Measurements from ENCODE around the gene MAD1L1.

MAD1L1 gene

DNA sequence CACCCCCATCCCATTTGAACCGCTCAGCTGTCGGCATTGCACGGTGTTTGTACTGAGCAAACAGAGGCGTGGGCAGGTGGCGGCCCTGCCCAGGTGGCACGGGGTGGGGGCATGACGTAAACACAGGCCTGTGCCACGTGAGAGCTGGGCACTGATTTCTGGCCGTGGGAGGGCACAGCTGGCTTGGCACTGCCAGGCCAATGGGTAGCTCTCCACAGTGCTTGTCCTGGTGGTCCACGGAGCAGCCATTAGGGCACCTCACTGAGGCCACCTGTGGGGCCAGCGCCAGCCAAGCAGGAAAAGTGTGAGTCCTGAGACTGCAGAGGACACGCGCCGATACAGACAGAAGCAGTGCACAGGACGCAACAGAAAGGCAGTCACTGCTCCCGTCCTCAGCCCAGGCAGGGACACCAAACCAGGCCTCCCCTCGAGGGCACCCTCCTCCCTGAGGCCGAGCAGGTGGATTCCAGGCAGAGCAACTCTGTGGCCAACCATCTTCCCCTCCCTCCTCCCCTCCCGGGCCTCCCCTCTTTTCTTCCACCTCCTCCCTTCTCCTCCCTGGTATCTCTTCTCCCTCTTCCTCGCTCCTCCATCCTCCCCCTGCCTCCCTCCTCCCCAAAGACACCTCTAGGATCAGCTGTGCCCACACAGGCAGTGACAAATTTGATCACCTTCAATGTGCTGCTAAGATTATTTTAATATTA lies 303.9 kb downstream of the MAD1L1 start:
- Histone ChIP-seq H3K27ac (ENCODE audit: low read depth, low read length) (no peak overlapping the region), H3K27me3 (ENCODE audit: control insufficient read depth, insufficient read depth, low read length) (no peaks in the 10 kb centered on the region), H3K9ac (ENCODE audit: low read length) (no peak overlapping the region), H3K36me3 (ENCODE audit: control insufficient read depth, insufficient read depth, low read length) (no peaks in the 10 kb centered on the region), H3K4me3 (ENCODE audit: low read length) (peak overlapping the region; percentile 34), H3K4me1 (ENCODE audit: control insufficient read depth, insufficient read depth, low read length) (no peaks in the 10 kb centered on the region)

DNA sequence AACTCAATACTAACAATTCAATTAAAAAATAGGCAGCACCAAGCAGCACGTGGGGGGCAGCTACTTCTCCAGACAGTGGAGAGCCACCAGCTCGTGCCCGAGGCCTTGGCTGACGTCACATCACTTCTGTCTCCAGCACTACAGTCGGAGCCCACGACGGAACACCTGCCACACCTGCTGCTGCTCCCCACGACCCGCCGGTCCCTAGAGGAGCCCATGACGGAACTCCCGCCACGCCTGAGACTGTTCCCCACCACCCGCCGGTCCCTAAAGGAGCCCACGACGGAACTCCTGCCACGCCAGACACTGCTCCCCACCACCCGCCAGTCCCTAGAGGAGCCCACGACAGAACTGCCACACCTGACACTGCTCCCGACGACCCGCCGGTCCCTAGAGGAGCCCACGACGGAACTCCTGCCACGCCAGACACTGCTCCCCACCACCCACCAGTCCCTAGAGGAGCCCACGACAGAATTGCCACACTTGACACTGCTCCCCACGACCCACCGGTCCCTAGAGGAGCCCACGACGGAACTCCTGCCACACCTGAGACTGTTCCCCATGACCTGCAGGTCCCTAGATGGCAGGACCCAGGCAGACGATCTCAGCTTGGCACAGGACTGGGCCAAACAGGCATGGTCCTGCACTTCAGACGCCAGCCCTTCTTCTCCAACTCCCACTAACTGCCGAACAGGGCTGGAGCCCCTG lies 304.7 kb downstream of the MAD1L1 start:
- H3K9ac ChIP-seq (ENCODE audit: low read length), result no peak overlapping the region
- H3K36me3 ChIP-seq (ENCODE audit: control insufficient read depth, insufficient read depth, low read length), result no peaks in the 10 kb centered on the region
- no peaks in the 10 kb centered on the region for H3K4me1 ChIP-seq (ENCODE audit: control insufficient read depth, insufficient read depth, low read length)
- H3K27ac ChIP-seq (ENCODE audit: low read depth, low read length), result no peak overlapping the region
- no peak overlapping the region for H3K4me3 ChIP-seq (ENCODE audit: low read length)
- no peaks in the 10 kb centered on the region for H3K27me3 ChIP-seq (ENCODE audit: control insufficient read depth, insufficient read depth, low read length)

DNA sequence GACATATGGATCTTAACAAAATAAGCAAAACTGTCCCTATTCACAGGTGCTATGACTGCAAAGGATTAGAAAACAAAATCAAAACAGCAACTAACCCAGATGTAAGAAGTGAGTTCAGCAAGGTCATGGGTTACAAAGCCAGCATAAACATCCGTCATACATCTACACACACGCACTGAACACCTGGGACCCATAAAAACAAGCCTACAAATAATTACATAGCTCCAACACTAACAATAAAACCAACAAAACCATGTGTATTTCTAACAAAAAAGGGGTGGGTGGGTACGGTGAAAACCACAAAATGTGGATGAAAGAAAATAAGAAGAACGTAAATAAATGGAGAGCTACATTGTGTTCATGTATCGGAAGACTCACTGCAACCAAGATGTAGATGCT lies 305.8 kb downstream of the MAD1L1 start:
- Histone ChIP-seq H3K27me3 (ENCODE audit: control insufficient read depth, insufficient read depth, low read length) (no peaks in the 10 kb centered on the region), H3K9ac (ENCODE audit: low read length) (no peak overlapping the region), H3K36me3 (ENCODE audit: control insufficient read depth, insufficient read depth, low read length) (no peaks in the 10 kb centered on the region), H3K4me3 (ENCODE audit: low read length) (no peak overlapping the region), H3K27ac (ENCODE audit: low read depth, low read length) (no peak overlapping the region), H3K4me1 (ENCODE audit: control insufficient read depth, insufficient read depth, low read length) (no peaks in the 10 kb centered on the region)

DNA sequence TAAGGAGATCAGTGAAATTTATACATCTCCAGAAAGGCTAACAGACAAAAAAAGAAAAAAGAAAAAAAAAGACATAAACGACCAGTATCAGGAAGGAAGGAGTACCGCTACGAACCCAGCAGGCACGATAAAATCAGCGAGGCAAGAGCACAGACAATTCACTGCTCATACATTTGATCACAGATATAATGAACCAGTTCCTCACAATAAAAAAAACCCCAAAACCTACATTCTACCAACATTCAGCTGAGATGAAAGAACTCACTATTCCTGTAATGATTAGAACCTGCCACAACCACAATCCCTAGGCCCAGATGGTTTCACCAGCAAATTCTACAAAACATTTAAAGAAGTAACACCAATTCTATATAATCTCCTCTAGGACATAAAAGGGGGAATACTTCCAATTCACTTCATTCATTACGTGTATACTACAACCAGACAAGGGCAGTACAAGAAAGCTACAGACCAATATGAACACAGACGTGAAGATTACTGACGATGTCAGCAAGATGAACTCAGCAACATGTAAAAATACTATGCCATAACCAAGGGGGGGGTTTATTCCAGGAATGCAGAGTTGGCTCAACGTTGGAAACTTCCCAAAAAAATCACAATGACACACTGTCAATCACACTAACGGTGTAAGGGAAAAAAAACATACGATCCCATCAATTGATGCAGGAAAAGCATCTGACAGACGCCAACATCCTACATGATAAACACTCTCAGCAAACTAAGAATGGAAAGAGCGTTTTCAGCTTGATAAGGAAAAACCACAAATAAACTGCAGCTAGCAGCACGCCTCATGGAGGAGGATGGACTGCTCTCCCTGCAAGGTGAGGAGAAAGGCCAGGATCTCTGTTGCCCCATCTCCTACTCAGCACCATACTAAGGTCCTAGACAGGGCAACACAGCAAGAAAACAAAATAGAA lies 306.5 kb downstream of the MAD1L1 start:
- H3K9ac ChIP-seq (ENCODE audit: low read length), result no peak overlapping the region

DNA sequence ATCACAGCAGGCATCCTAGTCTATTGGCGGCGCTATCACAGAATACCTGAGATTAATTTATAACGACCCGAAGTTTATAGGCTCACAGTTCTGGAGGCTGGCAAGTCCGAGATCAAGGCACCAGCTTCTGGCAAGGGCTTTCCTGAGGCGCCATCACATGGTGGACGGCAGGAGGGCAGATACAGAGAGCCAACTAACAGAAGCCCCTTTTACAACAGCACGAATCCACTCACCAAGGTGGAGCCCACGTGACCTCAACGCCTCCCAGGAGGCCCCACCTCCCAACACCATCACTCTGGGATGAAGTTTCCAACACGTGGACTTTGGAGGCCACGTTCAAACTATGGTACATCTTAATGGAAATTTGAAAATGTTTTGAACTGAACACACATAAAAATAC lies 307.4 kb downstream of the MAD1L1 start:
- H3K27ac ChIP-seq (ENCODE audit: low read depth, low read length), result no peak overlapping the region
- H3K36me3 ChIP-seq (ENCODE audit: control insufficient read depth, insufficient read depth, low read length), result no peaks in the 10 kb centered on the region
- H3K27me3 ChIP-seq (ENCODE audit: control insufficient read depth, insufficient read depth, low read length), result no peaks in the 10 kb centered on the region
- H3K9ac ChIP-seq (ENCODE audit: low read length), result no peak overlapping the region
- H3K4me1 ChIP-seq (ENCODE audit: control insufficient read depth, insufficient read depth, low read length), result no peaks in the 10 kb centered on the region
- no peak overlapping the region for H3K4me3 ChIP-seq (ENCODE audit: low read length)

More for the DNA sequence above, 306.5 kb downstream of the MAD1L1 start:
- H3K4me1 ChIP-seq (ENCODE audit: control insufficient read depth, insufficient read depth, low read length), result no peaks in the 10 kb centered on the region
- H3K4me3 ChIP-seq (ENCODE audit: low read length), result no peak overlapping the region
- no peak overlapping the region for H3K27ac ChIP-seq (ENCODE audit: low read depth, low read length)
- H3K27me3 ChIP-seq (ENCODE audit: control insufficient read depth, insufficient read depth, low read length), result no peaks in the 10 kb centered on the region
- no peaks in the 10 kb centered on the region for H3K36me3 ChIP-seq (ENCODE audit: control insufficient read depth, insufficient read depth, low read length)

DNA sequence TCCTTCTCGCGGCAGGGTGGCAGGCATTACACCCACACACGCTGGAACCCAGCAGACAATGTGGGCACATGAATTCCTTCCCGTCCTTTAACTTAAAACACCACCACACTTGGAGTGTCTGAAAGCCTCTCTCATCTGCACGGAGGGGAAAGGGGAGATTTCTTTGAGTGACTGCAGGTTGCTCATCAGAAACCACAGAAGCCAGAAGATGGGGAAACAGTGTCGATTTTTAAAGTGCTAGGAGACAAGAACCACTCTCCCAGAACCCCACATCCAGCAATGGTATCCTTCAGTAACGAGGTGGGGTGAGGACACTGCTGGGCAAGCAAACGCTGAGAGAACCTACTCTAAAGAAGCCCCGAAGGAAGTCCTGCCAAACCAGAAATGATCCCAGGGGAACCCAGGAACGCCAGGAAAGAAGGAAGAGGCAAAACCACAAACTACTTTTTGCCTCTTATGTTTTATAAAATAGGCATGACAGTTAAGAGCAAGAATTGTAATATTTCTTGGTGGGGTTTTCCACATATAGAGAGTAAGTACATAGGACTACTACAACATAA lies 308.4 kb downstream of the MAD1L1 start:
- Histone ChIP-seq H3K27me3 (ENCODE audit: control insufficient read depth, insufficient read depth, low read length) (no peaks in the 10 kb centered on the region), H3K9ac (ENCODE audit: low read length) (no peak overlapping the region), H3K4me1 (ENCODE audit: control insufficient read depth, insufficient read depth, low read length) (no peaks in the 10 kb centered on the region), H3K27ac (ENCODE audit: low read depth, low read length) (no peak overlapping the region), H3K36me3 (ENCODE audit: control insufficient read depth, insufficient read depth, low read length) (no peaks in the 10 kb centered on the region), H3K4me3 (ENCODE audit: low read length) (no peak overlapping the region)

DNA sequence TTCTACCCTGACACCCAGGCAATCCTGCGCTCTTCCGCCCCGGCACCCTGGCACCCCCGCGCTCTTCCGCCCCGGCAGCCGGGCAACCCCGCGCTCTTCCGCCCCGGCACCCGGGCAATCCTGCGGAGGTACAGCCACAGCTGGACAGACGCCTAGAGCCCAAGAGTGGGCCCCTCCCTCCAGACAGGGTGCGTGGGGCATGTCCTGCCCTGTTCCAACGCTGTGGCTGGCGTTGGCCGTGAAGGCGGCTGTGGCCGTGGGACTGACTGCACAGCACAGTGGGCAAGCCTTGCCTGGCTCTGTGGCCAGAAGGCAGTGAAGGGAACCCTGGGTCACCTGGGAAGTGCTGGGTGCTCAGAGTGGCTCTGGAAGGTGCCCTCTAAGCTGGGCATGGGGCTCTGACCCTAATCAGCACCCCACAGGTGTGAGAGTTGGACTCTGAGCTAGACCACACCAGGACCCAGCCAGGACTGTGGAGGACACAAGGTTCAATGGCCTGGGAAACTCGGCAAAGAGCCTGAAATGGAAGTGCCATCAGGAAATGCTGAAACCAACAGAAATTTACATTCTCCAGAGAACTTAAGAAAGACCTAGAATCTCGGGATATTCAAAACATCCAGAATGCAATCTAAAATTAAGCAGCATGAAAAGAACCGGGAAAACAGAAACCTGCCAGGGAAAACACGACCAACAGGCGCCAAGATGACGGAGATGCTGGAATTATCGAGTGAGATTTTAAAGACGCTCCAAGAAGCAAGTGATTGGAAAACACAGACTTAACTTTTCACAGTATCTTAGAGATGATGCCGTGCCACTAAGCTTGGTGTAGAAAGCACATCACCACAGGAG lies 309.1 kb downstream of the MAD1L1 start:
- Histone ChIP-seq H3K4me1 (ENCODE audit: control insufficient read depth, insufficient read depth, low read length) (no peaks in the 10 kb centered on the region), H3K9ac (ENCODE audit: low read length) (no peak overlapping the region), H3K27me3 (ENCODE audit: control insufficient read depth, insufficient read depth, low read length) (no peaks in the 10 kb centered on the region), H3K27ac (ENCODE audit: low read depth, low read length) (no peak overlapping the region), H3K4me3 (ENCODE audit: low read length) (no peak overlapping the region), H3K36me3 (ENCODE audit: control insufficient read depth, insufficient read depth, low read length) (no peaks in the 10 kb centered on the region)

DNA sequence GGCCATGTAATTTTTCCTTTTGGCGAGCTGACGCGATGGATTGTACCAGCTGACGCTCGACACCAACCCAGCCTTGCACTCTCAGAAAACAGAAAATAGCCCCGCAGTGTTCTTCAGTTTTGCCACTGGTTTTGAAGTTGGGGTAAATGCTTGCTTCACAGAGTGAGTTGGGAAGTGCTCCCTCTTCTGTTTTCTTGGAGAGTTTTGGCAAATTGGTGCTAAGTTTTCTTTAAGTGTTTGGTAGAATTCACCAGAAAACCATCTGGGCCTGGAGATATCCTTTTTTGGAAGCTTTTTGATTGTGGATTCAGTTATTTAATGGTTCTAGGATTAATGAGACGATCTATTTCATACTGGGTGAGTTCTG lies 309.9 kb downstream of the MAD1L1 start:
- Histone ChIP-seq H3K27me3 (ENCODE audit: control insufficient read depth, insufficient read depth, low read length) (no peaks in the 10 kb centered on the region), H3K4me1 (ENCODE audit: control insufficient read depth, insufficient read depth, low read length) (no peaks in the 10 kb centered on the region), H3K27ac (ENCODE audit: low read depth, low read length) (no peak overlapping the region), H3K36me3 (ENCODE audit: control insufficient read depth, insufficient read depth, low read length) (no peaks in the 10 kb centered on the region), H3K9ac (ENCODE audit: low read length) (no peak overlapping the region), H3K4me3 (ENCODE audit: low read length) (no peak overlapping the region)

DNA sequence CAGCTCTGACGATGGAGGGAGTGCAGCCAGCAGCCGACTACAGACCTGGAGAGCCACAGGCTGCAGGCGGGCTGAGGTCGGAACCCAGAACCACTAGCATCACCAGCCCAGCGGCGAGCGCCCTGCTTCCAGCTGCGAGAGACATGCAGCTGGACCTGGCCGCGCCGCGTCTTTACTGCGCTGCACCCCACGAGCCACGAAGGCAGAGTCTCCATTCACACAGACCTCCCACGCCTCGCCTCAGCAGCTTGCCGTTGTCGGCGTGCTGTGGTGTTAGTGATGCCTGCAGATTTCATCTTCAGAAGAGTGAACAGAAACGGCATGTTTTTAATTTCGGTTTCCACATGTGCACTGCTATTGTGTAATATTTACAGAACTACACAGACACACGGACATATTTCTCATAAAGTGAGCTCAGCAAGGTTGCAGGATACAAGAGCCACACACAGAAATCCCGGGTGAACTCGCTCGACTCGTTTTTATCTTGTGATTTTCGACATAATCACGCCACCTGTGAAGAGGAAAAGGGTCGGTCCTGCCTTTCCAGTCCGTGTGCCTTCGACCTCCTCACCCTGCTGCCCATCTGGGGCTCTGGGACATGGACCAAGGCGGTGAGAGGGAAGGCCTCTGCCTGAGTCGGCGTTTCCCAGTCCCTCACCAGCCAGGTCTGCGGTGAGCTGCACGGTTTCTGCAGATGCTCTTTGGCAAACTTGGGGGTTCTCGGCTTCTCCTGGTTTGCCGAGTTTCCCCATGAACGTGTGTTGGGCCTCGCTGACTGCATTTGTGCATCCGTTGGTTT lies 310.5 kb downstream of the MAD1L1 start:
- Histone ChIP-seq H3K9ac (ENCODE audit: low read length) (no peak overlapping the region), H3K27me3 (ENCODE audit: control insufficient read depth, insufficient read depth, low read length) (no peaks in the 10 kb centered on the region), H3K4me1 (ENCODE audit: control insufficient read depth, insufficient read depth, low read length) (no peaks in the 10 kb centered on the region), H3K27ac (ENCODE audit: low read depth, low read length) (no peak overlapping the region), H3K36me3 (ENCODE audit: control insufficient read depth, insufficient read depth, low read length) (no peaks in the 10 kb centered on the region), H3K4me3 (ENCODE audit: low read length) (no peak overlapping the region)

DNA sequence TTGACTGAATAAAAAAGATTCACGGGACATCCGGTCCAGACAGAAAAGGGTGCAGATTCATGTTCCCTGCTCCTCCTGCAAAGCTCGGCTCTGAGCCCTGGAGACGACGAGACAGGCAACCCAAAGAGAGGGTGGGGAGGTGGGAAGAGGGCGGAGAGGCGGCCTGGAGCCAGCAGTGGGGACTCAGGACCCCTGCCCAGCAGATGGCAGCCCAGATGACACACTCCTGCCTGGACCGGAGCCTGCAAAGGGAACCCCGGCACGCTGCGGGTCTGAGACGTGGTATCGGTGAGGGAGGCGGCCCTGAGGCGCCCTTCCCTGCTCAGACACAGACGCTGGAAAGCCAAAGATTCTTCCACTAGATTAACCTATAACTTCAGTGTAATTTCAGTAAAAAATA lies 311.9 kb downstream of the MAD1L1 start:
- no peaks in the 10 kb centered on the region for H3K36me3 ChIP-seq (ENCODE audit: control insufficient read depth, insufficient read depth, low read length)
- no peak overlapping the region for H3K4me3 ChIP-seq (ENCODE audit: low read length)
- no peak overlapping the region for H3K9ac ChIP-seq (ENCODE audit: low read length)
- no peak overlapping the region for H3K27ac ChIP-seq (ENCODE audit: low read depth, low read length)
- no peaks in the 10 kb centered on the region for H3K27me3 ChIP-seq (ENCODE audit: control insufficient read depth, insufficient read depth, low read length)
- H3K4me1 ChIP-seq (ENCODE audit: control insufficient read depth, insufficient read depth, low read length), result no peaks in the 10 kb centered on the region

DNA sequence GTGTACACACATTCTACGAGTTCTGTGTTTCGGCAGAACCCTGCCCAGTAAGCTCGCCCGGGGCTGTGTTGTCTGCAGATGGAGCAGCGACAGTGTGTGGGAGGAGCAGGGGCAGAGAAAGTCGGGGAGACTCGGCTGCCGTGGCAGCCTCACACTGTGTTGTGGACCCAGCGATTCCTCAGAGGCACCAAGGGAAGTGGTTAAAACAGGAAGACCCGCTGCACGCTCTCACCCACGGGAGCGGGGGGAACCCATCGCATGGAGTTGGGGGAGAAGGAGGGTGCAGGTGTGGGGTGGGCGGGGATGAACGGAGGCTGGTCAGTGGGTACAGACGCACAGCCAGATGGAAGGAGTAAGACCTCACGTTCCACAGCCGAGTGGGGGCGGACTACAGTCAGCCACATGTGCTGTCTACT lies 312.5 kb downstream of the MAD1L1 start:
- Histone ChIP-seq H3K27ac (ENCODE audit: low read depth, low read length) (no peak overlapping the region), H3K4me1 (ENCODE audit: control insufficient read depth, insufficient read depth, low read length) (no peaks in the 10 kb centered on the region), H3K4me3 (ENCODE audit: low read length) (no peak overlapping the region), H3K27me3 (ENCODE audit: control insufficient read depth, insufficient read depth, low read length) (no peaks in the 10 kb centered on the region), H3K9ac (ENCODE audit: low read length) (no peak overlapping the region), H3K36me3 (ENCODE audit: control insufficient read depth, insufficient read depth, low read length) (no peaks in the 10 kb centered on the region)

Data from rectal smooth muscle tissue (tissue), 1 donor.